Measurements from ENCODE around the gene SCNN1B.

The SCNN1B gene

GRCh38 chr16:23408823-23409298 is 106.8 kb downstream of the SCNN1B start:
- no peak for DNase-seq

- no peak for DNase-seq
These were observed 107.4 kb downstream of the SCNN1B start for GRCh38 chr16:23409522-23409921.

GRCh38 chr16:23410176-23410575 is 108.1 kb downstream of the SCNN1B start:
- DNase-seq: no peak

- DNase-seq: no peak
These were observed 112.6 kb downstream of the SCNN1B start for GRCh38 chr16:23414731-23415130.

- no peak for DNase-seq
These were observed 114.7 kb downstream of the SCNN1B start for GRCh38 chr16:23416816-23417215.

GRCh38 chr16:23420011-23420410 is 117.9 kb downstream of the SCNN1B start:
- DNase-seq: no peak

- no peak for DNase-seq
These were observed 121.5 kb downstream of the SCNN1B start for GRCh38 chr16:23423496-23424049.

- DNase-seq: no peak
These were observed 122.3 kb downstream of the SCNN1B start for GRCh38 chr16:23424292-23424958.

GRCh38 chr16:23428351-23428750 is 126.2 kb downstream of the SCNN1B start:
- no peak for DNase-seq
